Hematopoietic multipotent progenitor cell treated with erythropoietin and hydrocortisone succinate and interleukin-3 and kit ligand, for 4 days (in vitro differentiated cells): Measurements from ENCODE around the gene MAP3K20.
"Not testable (repeated sequence)": the region's sequence is repeated elsewhere in the genome, so short reads cannot be mapped to it uniquely, and the experiment has no call there.

Source experiments
- DNase-seq: peaks from one replicate; pipeline ENCODE4 v3.0.0-alpha.2; 2015

MAP3K20 gene

GRCh38 chr2:173075781-173076580 lies at the start of gene MAP3K20:
TSS of gene MAP3K20 (plus strand) at chr2:173075846. CDS start at chr2:173091032, 15,186 bp downstream.
- peak; percentile 90 for DNase-seq

- DNase-seq = no peak
Observed at GRCh38 chr2:173026479-173026878, 49.2 kb upstream of the MAP3K20 start.

- DNase-seq = peak; percentile 93
Observed at GRCh38 chr2:173027181-173028128, 48.2 kb upstream of the MAP3K20 start.

GRCh38 chr2:173028141-173028540 lies 47.5 kb upstream of the MAP3K20 start:
- no peak for DNase-seq

- no peak for DNase-seq
Observed at GRCh38 chr2:173028671-173029070, 47.0 kb upstream of the MAP3K20 start.

GRCh38 chr2:173030561-173031490 lies 44.8 kb upstream of the MAP3K20 start:
- no peak for DNase-seq

- DNase-seq = no peak
Observed at GRCh38 chr2:173032032-173032431, 43.6 kb upstream of the MAP3K20 start.

GRCh38 chr2:173033084-173033483 lies 42.6 kb upstream of the MAP3K20 start:
- no peak for DNase-seq

- DNase-seq = no peak
Observed at GRCh38 chr2:173034143-173034542, 41.5 kb upstream of the MAP3K20 start.

- no peak for DNase-seq
Observed at GRCh38 chr2:173037245-173038120, 38.2 kb upstream of the MAP3K20 start.

GRCh38 chr2:173038257-173038656 lies 37.4 kb upstream of the MAP3K20 start:
- not testable (repeated sequence) for DNase-seq

- DNase-seq = no peak
Observed at GRCh38 chr2:173040729-173041128, 34.9 kb upstream of the MAP3K20 start.

GRCh38 chr2:173043476-173043875 lies 32.2 kb upstream of the MAP3K20 start:
- no peak for DNase-seq

- DNase-seq = no peak
Observed at GRCh38 chr2:173043897-173044519, 31.6 kb upstream of the MAP3K20 start.

- DNase-seq = no peak
Observed at GRCh38 chr2:173044686-173045085, 31.0 kb upstream of the MAP3K20 start.

- no peak for DNase-seq
Observed at GRCh38 chr2:173045181-173045580, 30.5 kb upstream of the MAP3K20 start.

- no peak for DNase-seq
Observed at GRCh38 chr2:173048522-173048896, 27.1 kb upstream of the MAP3K20 start.

- DNase-seq = peak; percentile 73
Observed at GRCh38 chr2:173048897-173049661, 26.6 kb upstream of the MAP3K20 start.

- DNase-seq = no peak
Observed at GRCh38 chr2:173049831-173050230, 25.8 kb upstream of the MAP3K20 start.

- no peak for DNase-seq
Observed at GRCh38 chr2:173050684-173051083, 25.0 kb upstream of the MAP3K20 start.
